NCI-H1417 (cell line): Measurements from ENCODE around the gene MVK.

Source experiments
- DNase-seq, 3 experiments: peaks; one replicate each; lab custom pipeline; 2025; lab: John Stamatoyannopoulos, UW

The MVK gene

GRCh38 chr12:109573029-109573913 is at the start of gene MVK, which contains the start of gene MMAB:
TSS of gene MVK (plus strand) at chr12:109573794. CDS start at chr12:109574823, 1,029 bp downstream.
TSS of gene MMAB (minus strand) at chr12:109573504. CDS start at chr12:109573480, 24 bp downstream.
- peak; percentile 100 for DNase-seq

- no peak for DNase-seq
Observed at GRCh38 chr12:109524466-109525278, 48.9 kb upstream of the MVK start.

- no peak for DNase-seq
Observed at GRCh38 chr12:109525279-109525585, 48.4 kb upstream of the MVK start.

- DNase-seq = no peak
Observed at GRCh38 chr12:109527489-109528123, 46.0 kb upstream of the MVK start.

- DNase-seq = no peak
Observed at GRCh38 chr12:109529691-109530640, 43.6 kb upstream of the MVK start.

GRCh38 chr12:109531411-109531810 is 42.2 kb upstream of the MVK start:
- DNase-seq = no peak

GRCh38 chr12:109532721-109533486 is 40.7 kb upstream of the MVK start:
- peak in 1 of 3 experiments; percentile 43 for DNase-seq

- no peak for DNase-seq
Observed at GRCh38 chr12:109533487-109533740, 40.2 kb upstream of the MVK start.

- no peak for DNase-seq
Observed at GRCh38 chr12:109534456-109534855, 39.1 kb upstream of the MVK start.

GRCh38 chr12:109535231-109535862 is 38.2 kb upstream of the MVK start:
- no peak for DNase-seq

- no peak for DNase-seq
Observed at GRCh38 chr12:109535863-109536250, 37.7 kb upstream of the MVK start.

- no peak for DNase-seq
Observed at GRCh38 chr12:109537136-109537535, 36.5 kb upstream of the MVK start.

- DNase-seq = no peak
Observed at GRCh38 chr12:109538191-109538863, 35.3 kb upstream of the MVK start.

GRCh38 chr12:109539508-109539907 is 34.1 kb upstream of the MVK start:
- no peak for DNase-seq

- no peak for DNase-seq
Observed at GRCh38 chr12:109540526-109541412, 32.8 kb upstream of the MVK start.

GRCh38 chr12:109541413-109541726 is 32.2 kb upstream of the MVK start:
- DNase-seq = no peak

DNA sequence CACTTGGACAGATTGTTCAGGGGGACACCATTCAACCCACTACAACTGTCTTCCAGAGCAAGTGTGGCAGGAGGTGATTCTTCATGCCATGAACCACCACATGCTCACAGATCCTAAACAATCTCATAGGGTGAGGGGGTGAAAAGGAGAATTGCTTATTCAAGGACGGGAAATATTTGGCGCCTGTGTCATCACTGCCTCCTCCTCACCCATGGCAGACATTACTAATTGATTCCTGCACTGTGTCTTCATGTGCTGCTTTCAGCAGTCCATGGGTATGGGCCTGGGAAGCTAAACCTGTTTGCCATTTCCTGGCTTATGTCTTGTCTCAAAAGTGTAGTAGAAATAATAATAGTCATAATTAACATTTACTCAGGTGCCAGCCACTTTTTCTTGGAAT is 31.6 kb upstream of the MVK start:
- DNase-seq = no peak

GRCh38 chr12:109542876-109543275 is 30.7 kb upstream of the MVK start:
- DNase-seq = no peak

DNA sequence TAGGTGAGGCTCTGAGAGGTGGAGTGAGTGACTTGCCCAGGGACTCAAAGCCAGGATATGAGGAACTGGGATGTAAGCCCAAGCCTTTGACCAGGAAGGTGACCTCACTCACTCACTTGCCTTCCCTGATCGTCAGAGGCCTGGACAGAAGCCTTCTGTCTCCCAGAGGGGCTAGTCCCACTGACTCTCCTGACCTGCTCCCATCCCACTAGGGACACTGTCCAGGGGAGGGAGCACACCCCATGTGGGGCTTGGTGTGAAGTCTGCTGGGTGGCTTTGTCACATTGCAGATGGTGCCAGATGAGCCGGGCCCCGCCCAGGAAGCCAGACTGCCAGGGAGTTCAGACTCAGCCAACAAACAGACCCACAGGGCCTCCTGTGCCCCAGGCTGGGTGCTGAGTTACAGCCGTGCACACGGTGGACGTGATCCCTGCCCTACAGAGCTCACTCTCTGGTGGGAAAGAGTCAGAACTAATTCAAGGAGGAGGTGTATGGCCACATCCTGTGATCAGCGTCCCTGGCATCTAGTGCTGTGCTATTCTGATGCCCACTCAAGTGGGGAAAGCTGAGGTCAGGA is 28.6 kb upstream of the MVK start:
- DNase-seq = no peak
